SH-SY5Y (cell line): ENCODE data around the gene TAS2R20.

ENCODE experiments used
- GATA2 ChIP-seq: IDR thresholded peaks from 2 replicates; pipeline ENCODE4 v1.6.1; 2011; ENCODE audit warnings: mild to moderate bottlenecking, low read depth, low read length
- GATA3 ChIP-seq: IDR thresholded peaks from 2 replicates; pipeline ENCODE4 v1.6.1; 2011; ENCODE audit warnings: low read depth, mild to moderate bottlenecking, low read length, moderate library complexity

DNA sequence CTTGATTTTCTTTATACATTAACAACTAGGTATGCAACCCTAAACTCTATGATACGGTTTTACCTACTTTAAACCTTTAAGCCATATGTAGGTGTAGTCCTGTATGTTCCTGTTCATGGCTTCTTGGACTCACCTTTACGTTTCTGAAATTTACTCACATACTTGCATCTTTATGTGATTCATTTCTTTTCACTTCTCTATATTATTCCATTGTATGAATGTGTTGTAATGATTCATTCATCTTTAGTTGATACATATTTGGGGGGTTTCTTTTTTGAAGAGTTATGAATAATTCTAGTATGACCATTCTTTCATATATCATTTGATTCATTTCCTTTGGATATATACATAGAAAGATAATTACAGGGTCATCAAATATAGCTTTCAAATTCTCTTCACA, 9.0 kb downstream of the TAS2R20 start:
- TF ChIP-seq GATA2 (no peak), GATA3 (no peak)
